ENCODE results near the gene PCNX3. TPM values are rescaled to one million over a fixed set of nuclear protein-coding genes. Genes with fewer than 3 reads are reported as not detected.

PCNX3 gene
- total and polyA plus RNA-seq, 4 donors = 13.9 to 53.8 (median 20.4) TPM

GRCh38 chr11:65634109-65634436 lies 18.5 kb downstream of the PCNX3 start:
- ATAC-seq (ENCODE audit: insufficient read depth, low FRiP score) = no peak
- 89 to 92% methylated on average over 14 of the region's 14 CpGs for WGBS, 2 donors
- Histone ChIP-seq H3K9ac (ENCODE audit: insufficient read depth in 1 of 2, low read length in 2 of 2) (no peak overlapping the region), H3K4me3 (no peak overlapping the region), H3K4me1 (ENCODE audit: control insufficient read depth in 5 of 5, insufficient read depth in 5 of 5, low read length in 5 of 5) (peaks cover 0 to 14% (median 3%) of the 10 kb centered on the region in 5 donors), H3K9me3 (ENCODE audit: control insufficient read depth in 4 of 4, insufficient read depth in 3 of 4, low read length in 3 of 4) (no peaks in the 10 kb centered on the region), H3K36me3 (ENCODE audit: control insufficient read depth in 4 of 4, insufficient read depth in 4 of 4, low read length in 4 of 4) (peaks cover 4 to 63% (median 21%) of the 10 kb centered on the region in 4 donors), H3K27ac (ENCODE audit: low read depth in 1 of 2, low read length in 1 of 2) (no peak overlapping the region), H3K27me3 (ENCODE audit: control insufficient read depth in 3 of 3, insufficient read depth in 3 of 3, low read length in 2 of 3) (no peaks in the 10 kb centered on the region)
- no peak for DNase-seq
- TF ChIP-seq, protein P1, sequence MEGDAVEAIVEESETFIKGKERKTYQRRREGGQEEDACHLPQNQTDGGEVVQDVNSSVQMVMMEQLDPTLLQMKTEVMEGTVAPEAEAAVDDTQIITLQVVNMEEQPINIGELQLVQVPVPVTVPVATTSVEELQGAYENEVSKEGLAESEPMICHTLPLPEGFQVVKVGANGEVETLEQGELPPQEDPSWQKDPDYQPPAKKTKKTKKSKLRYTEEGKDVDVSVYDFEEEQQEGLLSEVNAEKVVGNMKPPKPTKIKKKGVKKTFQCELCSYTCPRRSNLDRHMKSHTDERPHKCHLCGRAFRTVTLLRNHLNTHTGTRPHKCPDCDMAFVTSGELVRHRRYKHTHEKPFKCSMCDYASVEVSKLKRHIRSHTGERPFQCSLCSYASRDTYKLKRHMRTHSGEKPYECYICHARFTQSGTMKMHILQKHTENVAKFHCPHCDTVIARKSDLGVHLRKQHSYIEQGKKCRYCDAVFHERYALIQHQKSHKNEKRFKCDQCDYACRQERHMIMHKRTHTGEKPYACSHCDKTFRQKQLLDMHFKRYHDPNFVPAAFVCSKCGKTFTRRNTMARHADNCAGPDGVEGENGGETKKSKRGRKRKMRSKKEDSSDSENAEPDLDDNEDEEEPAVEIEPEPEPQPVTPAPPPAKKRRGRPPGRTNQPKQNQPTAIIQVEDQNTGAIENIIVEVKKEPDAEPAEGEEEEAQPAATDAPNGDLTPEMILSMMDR (IDR thresholded peaks at IDR 0.05; ENCODE audit: control extremely low read depth, extremely low read depth) = no peak

DNA sequence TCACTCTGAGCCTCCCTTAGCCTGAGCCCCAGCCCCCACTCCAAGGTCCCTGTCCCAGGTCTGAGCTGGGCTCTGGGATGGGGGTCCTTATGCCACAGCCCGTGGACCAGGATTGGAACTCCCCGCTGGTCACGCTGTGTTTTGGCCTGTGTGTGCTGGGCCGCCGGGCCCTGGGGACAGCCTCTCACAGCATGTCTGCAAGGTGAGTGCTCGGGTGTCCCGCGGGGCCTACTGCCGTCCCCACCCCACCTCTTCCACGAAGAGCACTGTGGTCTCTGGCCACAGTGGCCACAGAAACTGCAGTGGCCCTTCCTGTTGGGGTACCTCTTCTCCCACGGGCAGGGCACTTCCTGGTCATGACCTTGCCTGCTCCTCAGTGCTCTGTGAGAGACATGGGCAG lies 18.9 kb downstream of the PCNX3 start:
- H3K36me3 ChIP-seq (ENCODE audit: control insufficient read depth in 4 of 4, insufficient read depth in 4 of 4, low read length in 4 of 4) = peaks cover 4 to 59% (median 18%) of the 10 kb centered on the region in 4 donors

DNA sequence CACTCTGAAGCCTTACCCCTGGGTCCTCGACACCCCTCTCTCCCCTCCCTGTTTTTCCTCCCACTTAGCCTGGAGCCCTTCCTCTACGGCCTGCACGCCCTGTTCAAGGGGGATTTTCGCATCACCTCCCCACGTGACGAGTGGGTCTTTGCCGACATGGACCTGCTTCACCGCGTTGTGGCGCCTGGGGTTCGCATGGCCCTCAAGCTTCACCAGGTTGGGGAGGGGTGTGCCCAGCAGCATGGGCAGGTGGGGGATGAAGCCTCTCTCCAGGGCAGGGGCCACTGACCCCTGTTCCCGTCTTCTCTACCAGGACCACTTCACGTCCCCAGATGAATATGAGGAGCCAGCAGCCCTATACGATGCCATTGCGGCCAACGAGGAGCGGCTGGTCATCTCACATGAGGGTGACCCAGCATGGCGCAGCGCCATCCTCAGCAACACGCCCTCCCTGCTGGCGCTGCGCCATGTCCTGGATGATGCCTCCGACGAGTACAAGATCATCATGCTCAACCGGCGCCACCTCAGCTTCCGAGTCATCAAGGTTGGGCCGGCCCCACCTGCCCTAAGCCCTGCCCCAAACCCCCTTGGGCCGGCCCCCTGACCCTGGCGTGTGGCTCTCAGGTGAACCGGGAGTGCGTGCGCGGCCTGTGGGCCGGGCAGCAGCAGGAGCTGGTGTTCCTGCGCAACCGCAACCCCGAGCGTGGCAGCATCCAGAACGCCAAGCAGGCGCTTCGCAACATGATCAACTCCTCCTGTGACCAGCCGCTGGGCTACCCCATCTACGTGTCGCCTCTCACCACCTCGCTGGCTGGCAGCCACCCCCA lies 19.5 kb downstream of the PCNX3 start:
- DNase-seq = no peak

More for the DNA sequence above, 18.9 kb downstream of the PCNX3 start:
- H3K9me3 ChIP-seq (ENCODE audit: control insufficient read depth in 4 of 4, insufficient read depth in 3 of 4, low read length in 3 of 4) = no peaks in the 10 kb centered on the region
- no peak for ATAC-seq (ENCODE audit: insufficient read depth, low FRiP score)
- H3K4me1 ChIP-seq (ENCODE audit: control insufficient read depth in 5 of 5, insufficient read depth in 5 of 5, low read length in 5 of 5) = peaks cover 0 to 14% (median 3%) of the 10 kb centered on the region in 5 donors
- no peaks in the 10 kb centered on the region for H3K27me3 ChIP-seq (ENCODE audit: control insufficient read depth in 3 of 3, insufficient read depth in 3 of 3, low read length in 2 of 3)
- WGBS, 2 donors = 89 to 90% methylated on average over 11 of the region's 11 CpGs
- TF ChIP-seq, protein P1 (IDR thresholded peaks at IDR 0.05; ENCODE audit: control extremely low read depth, extremely low read depth) = no peak
- H3K9ac ChIP-seq (ENCODE audit: insufficient read depth in 1 of 2, low read length in 2 of 2) = no peak overlapping the region
- no peak overlapping the region for H3K27ac ChIP-seq (ENCODE audit: low read depth in 1 of 2, low read length in 1 of 2)
- H3K4me3 ChIP-seq = no peak overlapping the region
- DNase-seq = no peak

More for the DNA sequence above, 19.5 kb downstream of the PCNX3 start:
- ATAC-seq (ENCODE audit: insufficient read depth, low FRiP score) = no peak
- Histone ChIP-seq H3K27me3 (ENCODE audit: control insufficient read depth in 3 of 3, insufficient read depth in 3 of 3, low read length in 2 of 3) (no peaks in the 10 kb centered on the region), H3K9me3 (ENCODE audit: control insufficient read depth in 4 of 4, insufficient read depth in 3 of 4, low read length in 3 of 4) (no peaks in the 10 kb centered on the region), H3K9ac (ENCODE audit: insufficient read depth in 1 of 2, low read length in 2 of 2) (no peak overlapping the region), H3K36me3 (ENCODE audit: control insufficient read depth in 4 of 4, insufficient read depth in 4 of 4, low read length in 4 of 4) (peaks cover 0 to 52% (median 17%) of the 10 kb centered on the region in 4 donors), H3K4me3 (no peak overlapping the region), H3K27ac (ENCODE audit: low read depth in 1 of 2, low read length in 1 of 2) (no peak overlapping the region), H3K4me1 (ENCODE audit: control insufficient read depth in 5 of 5, insufficient read depth in 5 of 5, low read length in 5 of 5) (peaks cover 0 to 14% (median 3%) of the 10 kb centered on the region in 5 donors)
- TF ChIP-seq, protein P1 (IDR thresholded peaks at IDR 0.05; ENCODE audit: control extremely low read depth, extremely low read depth) = no peak
- WGBS, 2 donors = 95 to 96% methylated on average over 46 of the region's 46 CpGs

All from lung (tissue), 12 donors.